ENCODE data around the gene TSR3. TPM values are rescaled to one million over a fixed set of nuclear protein-coding genes. Genes with fewer than 3 reads are reported as not detected.

The TSR3 gene
- total and polyA plus RNA-seq, 2 of the 13 experiments (the other 11 are each of a cell fraction or from before 2014, with no cell fraction given), result 24.2 to 51.0 TPM

DNA sequence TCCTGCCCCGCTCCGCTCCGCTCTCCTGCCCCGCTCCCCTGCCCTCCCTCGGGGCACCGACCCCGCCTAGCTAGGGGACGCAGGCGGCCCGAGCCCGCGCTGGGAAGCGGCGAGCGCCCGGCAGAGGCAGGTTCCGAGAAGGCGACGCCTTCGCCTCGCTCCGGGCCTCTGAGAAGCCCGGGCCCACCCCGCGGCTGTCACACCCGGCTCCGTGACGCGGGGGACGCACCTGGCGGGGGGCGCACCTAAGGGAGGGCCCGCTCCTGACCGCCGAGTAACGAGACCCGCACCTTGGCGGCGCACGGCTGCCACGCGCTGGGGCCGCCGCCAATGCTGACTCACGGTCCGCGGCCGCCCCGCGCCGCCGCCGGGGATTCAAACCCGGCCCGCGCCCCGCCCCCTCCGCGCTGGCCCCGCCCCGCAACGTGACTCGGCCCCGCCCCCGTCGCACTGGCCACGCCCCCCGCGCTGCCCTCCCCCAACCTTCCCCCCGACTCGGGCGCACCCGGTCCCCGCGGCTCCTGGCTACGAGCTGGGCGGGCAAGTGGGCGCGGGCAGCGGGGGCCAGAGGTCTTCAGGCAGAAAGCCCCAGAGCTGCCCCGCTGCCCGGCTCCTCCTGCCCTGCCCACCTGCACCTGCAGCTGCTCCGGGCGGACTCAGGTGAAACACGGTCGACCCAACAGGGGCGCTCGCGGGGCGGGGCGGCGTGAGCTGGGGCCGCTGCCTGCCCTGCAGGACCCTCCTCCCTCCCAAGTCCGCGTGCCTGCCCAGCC, 27.8 kb upstream of the TSR3 start (continued):
- peak; percentile 28; the same call in 1 of the 2 replicates for TF ChIP-seq ZGPAT (CRISPR knock-in tag; IDR thresholded peaks at IDR 0.05)
- 0 out of 2 replicates have a peak, but pooled peaks have one; percentile 34 for TF ChIP-seq TARDBP (CRISPR knock-in tag; IDR thresholded peaks at IDR 0.05)
- 0 out of 2 replicates have a peak, but pooled peaks have one; percentile 58 for TF ChIP-seq ZBTB34 (CRISPR knock-in tag; IDR thresholded peaks at IDR 0.05)
- TF ChIP-seq ZFY (CRISPR knock-in tag; IDR thresholded peaks at IDR 0.05), result peak; percentile 79
- no peak for TF ChIP-seq ZKSCAN5 (CRISPR knock-in tag; IDR thresholded peaks at IDR 0.05)
- TF ChIP-seq, protein P1, sequence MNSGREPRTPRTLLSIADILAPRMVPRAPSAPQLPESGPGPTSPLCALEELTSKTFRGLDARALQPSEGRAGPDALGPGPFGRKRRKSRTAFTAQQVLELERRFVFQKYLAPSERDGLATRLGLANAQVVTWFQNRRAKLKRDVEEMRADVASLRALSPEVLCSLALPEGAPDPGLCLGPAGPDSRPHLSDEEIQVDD (CRISPR knock-in tag; IDR thresholded peaks at IDR 0.05; ENCODE audit: borderline replicate concordance), result no peak
- TF ChIP-seq LCORL (IDR thresholded peaks at IDR 0.05), result no peak
- TF ChIP-seq LCORL (CRISPR knock-in tag; IDR thresholded peaks at IDR 0.05), result 0 out of 2 replicates have a peak, but pooled peaks have one; percentile 8
- TF ChIP-seq IKZF4 (CRISPR knock-in tag; IDR thresholded peaks at IDR 0.05; ENCODE audit: borderline replicate concordance, low read depth, not compliant biosample characterization), result peak; percentile 21
- TF ChIP-seq ZFX (CRISPR knock-in tag; IDR thresholded peaks at IDR 0.05; ENCODE audit: low read depth), result peak; percentile 40; the same call in 1 of the 2 replicates
- peak; percentile 76; the same call in 1 of the 2 replicates for TF ChIP-seq SIN3A (IDR thresholded peaks at IDR 0.05; ENCODE audit: borderline replicate concordance, low read depth, low read length)
- TF ChIP-seq YEATS4 (CRISPR knock-in tag; IDR thresholded peaks at IDR 0.05; ENCODE audit: borderline replicate concordance), result peak; percentile 53; the same call in 1 of the 2 replicates
- TF ChIP-seq, protein P2, sequence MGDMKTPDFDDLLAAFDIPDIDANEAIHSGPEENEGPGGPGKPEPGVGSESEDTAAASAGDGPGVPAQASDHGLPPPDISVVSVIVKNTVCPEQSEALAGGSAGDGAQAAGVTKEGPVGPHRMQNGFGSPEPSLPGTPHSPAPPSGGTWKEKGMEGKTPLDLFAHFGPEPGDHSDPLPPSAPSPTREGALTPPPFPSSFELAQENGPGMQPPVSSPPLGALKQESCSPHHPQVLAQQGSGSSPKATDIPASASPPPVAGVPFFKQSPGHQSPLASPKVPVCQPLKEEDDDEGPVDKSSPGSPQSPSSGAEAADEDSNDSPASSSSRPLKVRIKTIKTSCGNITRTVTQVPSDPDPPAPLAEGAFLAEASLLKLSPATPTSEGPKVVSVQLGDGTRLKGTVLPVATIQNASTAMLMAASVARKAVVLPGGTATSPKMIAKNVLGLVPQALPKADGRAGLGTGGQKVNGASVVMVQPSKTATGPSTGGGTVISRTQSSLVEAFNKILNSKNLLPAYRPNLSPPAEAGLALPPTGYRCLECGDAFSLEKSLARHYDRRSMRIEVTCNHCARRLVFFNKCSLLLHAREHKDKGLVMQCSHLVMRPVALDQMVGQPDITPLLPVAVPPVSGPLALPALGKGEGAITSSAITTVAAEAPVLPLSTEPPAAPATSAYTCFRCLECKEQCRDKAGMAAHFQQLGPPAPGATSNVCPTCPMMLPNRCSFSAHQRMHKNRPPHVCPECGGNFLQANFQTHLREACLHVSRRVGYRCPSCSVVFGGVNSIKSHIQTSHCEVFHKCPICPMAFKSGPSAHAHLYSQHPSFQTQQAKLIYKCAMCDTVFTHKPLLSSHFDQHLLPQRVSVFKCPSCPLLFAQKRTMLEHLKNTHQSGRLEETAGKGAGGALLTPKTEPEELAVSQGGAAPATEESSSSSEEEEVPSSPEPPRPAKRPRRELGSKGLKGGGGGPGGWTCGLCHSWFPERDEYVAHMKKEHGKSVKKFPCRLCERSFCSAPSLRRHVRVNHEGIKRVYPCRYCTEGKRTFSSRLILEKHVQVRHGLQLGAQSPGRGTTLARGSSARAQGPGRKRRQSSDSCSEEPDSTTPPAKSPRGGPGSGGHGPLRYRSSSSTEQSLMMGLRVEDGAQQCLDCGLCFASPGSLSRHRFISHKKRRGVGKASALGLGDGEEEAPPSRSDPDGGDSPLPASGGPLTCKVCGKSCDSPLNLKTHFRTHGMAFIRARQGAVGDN (CRISPR knock-in tag; IDR thresholded peaks at IDR 0.05), result peak; percentile 61
- TF ChIP-seq, protein P3, sequence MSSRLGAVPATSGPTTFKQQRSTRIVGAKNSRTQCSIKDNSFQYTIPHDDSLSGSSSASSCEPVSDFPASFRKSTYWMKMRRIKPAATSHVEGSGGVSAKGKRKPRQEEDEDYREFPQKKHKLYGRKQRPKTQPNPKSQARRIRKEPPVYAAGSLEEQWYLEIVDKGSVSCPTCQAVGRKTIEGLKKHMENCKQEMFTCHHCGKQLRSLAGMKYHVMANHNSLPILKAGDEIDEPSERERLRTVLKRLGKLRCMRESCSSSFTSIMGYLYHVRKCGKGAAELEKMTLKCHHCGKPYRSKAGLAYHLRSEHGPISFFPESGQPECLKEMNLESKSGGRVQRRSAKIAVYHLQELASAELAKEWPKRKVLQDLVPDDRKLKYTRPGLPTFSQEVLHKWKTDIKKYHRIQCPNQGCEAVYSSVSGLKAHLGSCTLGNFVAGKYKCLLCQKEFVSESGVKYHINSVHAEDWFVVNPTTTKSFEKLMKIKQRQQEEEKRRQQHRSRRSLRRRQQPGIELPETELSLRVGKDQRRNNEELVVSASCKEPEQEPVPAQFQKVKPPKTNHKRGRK (CRISPR knock-in tag; IDR thresholded peaks at IDR 0.05), result no peak
- peak; percentile 14 for TF ChIP-seq HNRNPLL (IDR thresholded peaks at IDR 0.05; ENCODE audit: low read depth, low read length, poor library complexity, severe bottlenecking)
- TF ChIP-seq UBTF (CRISPR knock-in tag; IDR thresholded peaks at IDR 0.05), result peak; percentile 29; the same call in 1 of the 2 replicates
